GM19324 (cell line): ENCODE results near the gene PCK1.

ENCODE experiments used
- ATAC-seq: cut with Tn5 transposase; IDR thresholded peaks from one replicate; pipeline ENCODE4 v1.9.1; 2021; ENCODE audit warnings: mild to moderate bottlenecking, moderate library complexity; ENCODE audit not compliant: unreplicated experiment, low FRiP score

Gene PCK1

DNA sequence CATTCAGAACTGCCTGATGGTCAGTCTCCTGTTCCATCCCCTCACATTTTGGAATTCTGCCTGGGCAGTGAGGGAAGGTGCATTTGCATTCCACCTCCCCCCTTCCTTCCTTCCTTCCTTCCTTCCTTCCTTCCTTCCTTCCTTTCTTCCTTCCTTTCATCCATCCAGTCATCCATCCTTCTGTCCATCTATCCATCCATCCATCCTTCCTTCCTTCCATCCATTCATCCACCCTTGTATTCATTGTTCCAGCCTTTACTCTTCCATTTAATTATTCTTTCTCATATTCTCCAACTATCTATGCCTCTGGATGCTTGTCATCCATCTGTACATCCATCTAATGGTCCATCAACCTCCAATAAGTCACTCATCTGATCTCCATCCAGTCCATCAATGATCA is 14.0 kb downstream of the PCK1 start:
- ATAC-seq, result no peak

DNA sequence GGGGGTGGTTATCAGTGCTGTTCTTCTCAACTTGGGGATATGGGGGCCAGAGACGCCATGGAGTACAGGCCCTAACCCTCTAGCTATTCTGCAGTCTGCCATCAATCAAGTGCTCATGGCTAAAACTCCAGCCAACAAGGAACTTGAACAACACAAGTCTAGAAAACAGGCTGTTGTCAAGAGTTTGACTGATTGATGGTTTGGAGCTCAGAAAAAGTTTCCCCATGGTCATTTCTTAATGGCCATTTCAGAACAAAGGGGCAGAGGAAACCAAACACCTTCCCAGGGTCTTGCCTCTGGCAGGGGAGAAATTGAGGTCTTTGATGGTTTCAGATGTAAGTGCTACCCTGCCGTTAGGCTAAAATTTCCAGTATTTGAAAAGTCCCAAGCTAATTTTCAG is 15.1 kb downstream of the PCK1 start:
- ATAC-seq, result no peak

DNA sequence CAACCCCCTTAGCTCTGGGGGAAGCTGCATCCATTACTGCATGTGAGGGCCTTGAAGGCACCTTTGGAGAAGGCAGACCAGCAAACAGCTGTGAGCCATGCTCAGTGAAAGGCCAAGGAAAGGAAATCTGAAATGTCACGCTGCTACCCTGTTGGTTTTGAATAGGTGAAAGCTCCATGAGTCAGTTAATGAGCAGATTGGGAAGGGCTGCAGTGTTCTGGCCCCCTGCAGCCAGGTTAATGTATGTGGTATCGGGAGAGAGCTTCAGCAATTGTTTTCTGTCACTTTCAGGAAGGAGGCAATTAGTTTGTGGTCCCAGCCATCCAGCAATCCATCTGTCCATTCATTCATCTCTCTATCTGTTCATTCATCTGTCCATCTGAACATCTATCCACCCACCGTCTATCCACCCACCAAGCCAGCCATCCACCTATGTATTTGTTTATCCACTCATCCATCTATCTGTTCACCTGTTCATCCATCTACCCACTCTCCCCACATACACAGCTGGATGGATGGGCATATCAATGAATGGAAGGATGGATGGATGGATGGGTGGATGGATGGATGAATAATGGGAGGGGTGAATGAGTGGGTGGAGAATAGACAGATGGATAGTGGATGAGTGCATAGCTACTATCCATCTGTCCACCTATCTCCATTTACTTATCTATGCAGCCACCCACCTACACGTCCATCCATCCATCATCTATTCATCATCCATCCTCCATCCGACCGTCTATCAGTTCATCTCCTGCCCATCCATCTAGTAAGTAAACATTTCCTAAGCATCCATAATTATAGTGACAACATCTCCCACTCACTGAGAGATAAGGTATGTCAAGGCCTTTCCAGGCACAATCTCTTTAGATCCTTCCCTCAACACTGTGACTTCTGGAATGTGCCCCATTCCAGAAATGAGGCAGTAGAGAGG is 16.0 kb downstream of the PCK1 start:
- ATAC-seq, result no peak

DNA sequence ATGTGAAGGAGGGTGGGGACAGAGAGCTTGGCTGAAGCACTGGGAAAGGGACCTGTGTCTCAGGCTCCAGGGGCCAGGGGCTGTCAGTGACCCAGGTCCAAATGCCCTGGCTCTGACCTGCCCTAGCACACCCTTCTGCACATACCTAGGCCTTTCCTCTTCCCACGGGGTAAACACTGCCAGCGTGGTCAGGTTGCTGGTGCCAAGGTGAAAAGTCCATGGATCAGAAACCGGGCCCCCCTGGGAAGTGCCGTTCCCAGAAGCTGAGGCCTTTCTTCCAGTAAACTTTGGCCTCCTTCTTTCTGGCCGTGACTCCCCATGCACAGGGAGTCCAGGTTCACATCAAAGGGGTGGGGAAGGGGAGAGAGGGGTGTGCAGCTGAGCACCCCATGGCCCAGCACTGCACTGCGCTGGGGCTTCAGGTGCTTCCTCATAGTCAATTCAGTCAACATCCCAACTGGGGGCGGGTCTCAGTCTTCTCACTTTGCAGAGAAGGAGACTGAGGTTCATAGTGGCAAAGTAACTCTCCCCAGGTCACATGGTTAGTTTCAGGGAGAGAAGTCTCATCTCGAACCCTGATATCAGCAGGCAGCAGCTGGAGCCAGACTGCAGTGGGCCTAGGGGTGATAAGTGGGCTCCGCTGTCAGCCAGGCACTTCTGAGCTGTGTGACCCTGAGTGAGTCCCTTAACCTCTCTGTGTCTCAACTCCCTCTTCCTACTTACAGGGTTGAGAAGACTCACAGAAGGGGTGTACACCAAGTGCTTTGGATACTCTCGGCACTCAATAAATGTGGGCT is 17.0 kb downstream of the PCK1 start:
- ATAC-seq, result no peak

DNA sequence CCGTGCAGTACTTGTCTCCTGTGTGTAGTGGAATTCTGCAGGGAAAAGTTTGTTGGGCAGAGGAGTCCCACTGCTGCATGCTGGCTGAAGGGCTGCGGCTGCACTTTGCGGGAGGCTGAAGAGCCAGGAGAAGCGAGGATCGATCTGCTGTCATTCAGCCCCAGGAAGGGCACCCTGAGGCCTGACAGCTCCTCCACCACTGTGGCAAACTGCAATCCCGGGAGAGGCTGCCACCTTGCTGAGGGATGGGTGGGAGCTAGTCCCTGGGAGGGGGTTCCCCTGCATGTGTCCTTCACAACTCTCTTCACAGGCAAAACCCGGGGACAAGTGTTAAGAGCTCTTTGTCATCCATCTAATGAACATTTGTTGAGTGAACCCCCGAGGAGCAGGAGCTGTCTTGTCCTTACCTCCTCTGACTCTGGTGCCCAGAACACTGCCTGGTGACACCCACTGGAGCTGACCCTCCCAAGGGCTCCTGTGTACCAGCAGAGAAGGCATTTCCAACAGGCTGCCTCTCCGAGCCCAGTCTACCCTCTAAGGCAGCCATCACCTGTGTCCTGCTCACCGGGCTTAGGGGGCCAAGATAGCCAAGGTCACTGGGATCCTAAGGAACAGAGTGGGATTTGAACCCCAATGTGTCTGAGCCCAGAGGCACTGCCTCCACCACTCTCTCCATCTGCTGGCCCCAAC is 17.7 kb downstream of the PCK1 start:
- no peak for ATAC-seq

DNA sequence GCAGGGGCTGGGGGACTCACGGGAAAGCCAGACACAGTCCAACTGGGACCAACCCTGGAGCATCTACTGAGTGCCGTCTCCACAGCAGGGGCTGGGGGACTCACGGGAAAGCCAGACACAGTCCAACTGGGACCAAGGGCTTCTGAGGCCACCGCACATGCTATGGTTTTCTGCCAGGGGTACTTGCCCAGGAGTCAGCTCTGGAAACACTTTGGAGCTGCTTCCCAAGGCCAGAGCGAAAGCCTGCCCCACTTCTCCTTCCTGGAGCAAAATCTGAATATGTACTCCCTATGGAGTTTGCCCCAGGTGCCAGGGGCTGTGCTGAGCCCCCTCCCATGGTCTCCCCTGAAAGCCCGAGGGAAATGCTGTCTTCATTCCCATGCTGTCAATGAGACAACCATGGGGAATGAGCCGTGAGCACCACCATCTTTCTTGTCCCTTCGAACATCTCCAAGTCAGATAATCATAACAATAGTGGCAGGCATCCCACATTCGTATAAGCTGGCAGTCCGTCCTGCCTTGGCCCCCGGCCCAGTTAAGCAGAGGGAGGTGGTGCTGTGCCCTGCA is 18.5 kb downstream of the PCK1 start:
- no peak for ATAC-seq

DNA sequence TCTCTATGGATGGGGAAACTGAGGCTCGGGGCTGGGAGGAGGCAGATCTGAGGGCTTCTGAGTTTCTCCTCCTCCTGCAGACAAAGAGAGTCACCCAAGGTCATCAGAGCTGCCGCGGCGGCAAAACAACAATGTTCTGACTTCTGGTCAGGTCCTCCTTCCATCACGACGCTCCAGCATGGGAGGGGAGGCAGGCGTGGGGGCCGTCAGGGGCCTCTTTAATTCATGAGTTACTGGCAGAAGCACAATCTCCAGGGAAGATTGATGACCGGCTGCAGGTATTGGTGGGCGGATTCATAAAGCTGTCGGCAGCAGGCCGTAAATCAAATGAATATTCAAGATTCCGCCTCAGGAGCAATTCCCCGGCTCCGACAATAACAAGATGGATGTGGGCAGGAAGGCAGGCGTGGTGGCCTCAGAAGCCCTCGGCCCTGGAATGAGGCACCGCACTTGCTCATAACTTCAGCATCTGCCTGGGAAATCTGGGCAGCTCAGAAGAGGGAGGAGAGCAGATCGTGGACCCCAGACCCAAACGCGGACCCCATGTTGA is 19.1 kb downstream of the PCK1 start:
- no peak for ATAC-seq

DNA sequence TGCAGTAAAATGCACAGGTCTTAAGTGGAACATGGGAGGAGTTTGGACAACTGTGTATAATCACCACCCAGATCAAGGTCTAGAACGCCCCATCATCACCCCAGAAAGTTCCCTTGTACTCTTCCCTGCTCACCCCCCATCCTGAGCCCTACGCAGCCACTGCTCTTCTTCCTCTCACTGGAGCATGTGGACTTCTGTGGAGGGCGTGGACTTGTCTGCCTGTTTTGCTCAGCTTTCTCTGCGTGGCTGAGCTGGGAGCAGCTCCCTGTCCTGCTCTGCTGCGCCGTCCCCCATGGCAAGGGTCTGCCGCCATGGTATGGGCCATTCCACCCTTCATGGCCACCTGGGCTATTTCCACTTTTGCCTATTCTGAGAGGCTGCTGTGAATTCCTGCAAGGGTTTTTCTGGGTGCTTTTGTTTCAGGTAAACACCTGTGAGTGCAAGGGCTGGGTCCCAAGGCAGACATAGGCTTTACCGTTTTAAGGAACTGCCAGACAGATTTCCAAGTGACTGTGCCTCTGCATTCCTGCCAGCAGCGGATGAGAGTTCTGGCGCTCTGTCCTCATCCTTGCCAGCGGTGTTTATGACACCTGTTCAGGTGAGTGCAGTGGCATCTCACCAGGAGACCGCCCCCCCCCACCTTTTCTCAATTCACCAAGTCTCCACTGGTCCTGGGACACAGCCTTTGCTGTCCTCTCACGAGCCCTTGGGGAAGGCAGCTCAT is 19.7 kb downstream of the PCK1 start:
- no peak for ATAC-seq

DNA sequence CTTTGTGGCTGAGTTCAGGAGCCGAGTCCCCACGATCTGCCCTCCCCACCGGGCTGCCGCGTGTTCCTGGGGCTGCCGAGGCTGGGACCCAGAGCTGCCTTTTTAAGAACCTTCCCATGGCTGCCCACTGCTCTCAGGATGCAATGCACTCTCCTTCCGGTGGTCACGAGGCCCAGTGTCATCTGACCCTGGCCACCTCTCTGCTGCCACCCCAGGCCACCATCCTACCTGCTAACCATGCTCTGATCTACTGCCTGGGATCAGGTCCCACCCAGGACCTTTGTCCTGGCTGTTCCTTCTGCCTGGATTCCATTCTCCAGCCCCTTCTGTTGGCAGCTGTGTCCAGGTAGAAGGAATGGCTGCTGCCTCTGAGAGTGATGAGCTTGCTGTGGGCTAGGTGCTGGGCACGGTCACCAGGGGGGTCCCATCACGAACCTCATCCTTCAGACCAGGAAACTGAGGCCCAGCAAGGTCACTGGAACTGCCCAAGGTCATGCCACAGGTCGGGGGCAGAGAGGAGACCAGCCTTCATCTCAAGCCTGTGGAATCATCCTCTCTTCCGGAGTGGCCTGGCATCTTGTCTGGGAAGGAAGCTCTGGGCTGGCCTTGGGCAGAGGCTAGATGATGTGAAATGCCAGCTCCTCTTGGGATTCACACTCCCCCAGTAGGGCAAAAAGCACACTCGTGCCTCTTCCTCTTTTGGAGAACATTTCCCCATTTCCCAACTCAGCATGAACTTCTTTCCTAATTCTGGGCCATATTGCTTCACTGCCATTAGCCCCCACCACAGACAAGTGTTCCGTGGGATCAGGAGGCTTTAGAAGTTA is 20.5 kb downstream of the PCK1 start:
- ATAC-seq, result no peak

DNA sequence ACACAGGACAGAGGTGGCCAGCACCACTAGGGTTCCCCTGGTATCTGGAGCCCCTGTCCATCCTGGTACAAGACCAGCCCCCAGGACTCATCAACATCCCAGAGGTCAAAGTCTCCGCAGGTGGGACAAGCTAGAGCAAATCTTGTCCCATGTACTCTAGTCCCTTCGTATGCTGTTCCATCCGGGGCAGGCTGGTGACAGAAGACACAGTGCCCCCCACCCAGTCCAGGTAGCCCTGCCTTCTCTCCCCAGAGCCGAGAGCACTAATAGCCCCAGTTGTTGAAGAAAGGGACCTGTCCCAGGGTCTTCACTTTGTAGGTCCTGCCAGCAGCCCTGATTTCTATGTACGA is 21.1 kb downstream of the PCK1 start:
- ATAC-seq, result no peak

DNA sequence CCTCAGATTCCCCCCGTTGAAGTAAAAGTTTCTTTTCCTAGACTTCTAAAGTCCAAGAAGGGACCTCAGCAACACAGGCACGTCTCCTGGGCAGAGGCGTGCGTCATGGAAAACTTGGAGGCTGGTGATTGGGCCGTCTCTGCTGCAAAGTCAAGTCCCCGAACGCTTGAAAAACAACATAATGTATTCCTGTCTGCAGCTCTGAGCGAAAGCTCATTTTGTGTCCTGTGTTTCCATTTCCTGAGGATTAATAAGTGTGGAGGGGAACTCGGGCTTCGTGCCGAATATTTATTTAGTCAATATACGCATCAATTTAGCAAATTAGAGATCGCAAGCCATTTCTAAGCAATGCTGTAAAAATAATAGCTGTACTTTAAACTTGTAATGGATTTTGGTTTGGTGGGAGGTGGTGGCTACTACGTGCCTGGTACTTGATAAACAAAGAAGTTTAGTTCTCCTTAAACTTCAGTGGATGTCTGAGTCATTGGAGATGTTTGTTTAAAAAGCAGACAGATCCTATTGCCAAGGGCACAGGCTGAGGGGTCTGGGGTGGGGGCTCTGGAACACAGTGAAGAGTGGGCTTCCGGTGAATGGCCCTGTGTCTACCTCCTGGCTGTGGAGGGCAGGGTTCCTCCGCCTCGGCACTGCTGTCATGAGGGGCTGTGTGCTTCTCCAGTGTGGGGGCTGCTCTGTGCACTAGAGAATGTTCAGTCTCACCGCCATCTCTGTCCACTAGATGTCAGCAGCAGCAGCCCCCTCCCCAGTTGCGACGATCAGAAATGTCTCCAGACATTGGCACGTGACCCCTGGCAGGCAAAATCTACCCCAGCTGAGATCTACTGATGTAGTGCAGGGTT is 21.8 kb downstream of the PCK1 start:
- no peak for ATAC-seq

DNA sequence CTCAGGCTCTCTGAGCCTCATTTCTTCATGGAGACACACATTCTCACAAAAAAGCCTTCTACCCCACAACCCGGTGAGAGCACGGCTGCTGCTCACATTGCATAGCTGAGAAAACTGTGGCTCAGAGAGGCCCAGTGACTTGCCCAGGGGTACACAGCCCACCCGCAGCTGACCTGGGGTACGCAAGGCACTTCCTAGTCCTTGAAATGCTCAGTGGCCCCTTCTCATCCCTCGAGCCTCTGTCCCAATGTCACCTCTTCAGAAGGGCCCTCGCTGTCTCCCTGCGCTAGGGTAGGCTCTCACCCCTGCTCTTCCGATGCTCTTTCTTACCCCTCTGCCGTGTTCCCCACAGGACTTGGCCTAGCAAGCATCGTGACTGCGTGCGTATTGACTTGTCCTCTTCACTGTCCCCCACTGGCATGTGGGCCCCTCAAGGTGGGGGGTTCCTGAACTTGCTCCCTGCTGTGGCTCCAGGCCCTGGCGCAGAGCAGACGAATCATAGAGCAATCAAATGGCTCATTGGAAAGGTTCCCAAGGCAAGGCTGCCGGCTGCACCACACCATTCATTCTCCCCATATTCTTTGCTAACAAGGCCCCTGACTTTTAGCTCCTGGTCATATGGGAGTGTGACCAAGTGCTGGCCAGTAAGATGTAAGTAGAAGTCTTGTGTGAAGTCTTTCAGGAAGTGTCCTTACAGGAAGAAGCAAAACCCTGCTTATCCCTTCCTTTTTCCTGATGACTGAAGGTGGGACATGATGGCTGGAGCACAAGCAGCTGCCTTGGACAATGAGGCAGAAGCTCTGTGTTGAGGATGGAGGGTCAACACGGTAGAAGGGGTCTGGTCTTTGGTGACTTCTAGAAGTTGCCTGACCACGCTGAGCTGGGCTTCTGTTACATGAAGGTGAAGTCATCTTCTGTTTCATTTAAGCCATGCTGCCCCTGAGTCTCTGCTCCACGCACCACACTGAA is 22.7 kb downstream of the PCK1 start:
- ATAC-seq, result no peak

DNA sequence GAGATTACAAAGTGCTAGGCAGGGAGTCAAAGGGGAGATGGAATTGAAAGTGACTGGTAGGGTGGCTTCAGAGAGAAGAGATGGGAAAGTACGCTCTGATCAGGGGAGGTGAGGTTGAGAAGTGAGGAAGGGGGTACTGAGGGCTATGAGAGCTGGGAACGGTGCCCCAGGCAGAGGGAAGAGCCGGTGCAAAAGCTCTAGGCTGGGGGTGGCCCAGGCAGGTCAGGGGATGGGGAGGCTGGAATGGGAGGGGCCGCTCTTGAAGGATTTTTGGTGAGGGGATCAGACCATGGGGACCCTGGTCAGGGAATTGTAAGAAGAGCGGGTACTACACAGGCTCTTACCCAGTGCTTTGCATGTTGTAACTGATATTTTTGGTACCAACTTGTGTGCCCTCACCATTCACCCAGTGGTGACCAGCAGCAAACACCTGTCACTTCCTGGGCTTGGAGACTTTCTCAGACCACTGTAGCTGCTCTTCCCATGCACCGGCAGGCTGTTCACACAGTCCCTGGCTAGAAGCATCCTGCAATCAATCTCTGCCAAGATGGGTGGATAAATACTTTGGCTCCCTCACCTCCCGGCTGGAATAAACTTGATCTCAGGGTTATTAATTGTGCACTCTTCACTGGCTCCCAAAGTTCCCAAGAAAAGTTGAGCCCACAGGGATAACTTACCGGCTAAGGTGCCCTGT is 24.0 kb downstream of the PCK1 start:
- no peak for ATAC-seq

DNA sequence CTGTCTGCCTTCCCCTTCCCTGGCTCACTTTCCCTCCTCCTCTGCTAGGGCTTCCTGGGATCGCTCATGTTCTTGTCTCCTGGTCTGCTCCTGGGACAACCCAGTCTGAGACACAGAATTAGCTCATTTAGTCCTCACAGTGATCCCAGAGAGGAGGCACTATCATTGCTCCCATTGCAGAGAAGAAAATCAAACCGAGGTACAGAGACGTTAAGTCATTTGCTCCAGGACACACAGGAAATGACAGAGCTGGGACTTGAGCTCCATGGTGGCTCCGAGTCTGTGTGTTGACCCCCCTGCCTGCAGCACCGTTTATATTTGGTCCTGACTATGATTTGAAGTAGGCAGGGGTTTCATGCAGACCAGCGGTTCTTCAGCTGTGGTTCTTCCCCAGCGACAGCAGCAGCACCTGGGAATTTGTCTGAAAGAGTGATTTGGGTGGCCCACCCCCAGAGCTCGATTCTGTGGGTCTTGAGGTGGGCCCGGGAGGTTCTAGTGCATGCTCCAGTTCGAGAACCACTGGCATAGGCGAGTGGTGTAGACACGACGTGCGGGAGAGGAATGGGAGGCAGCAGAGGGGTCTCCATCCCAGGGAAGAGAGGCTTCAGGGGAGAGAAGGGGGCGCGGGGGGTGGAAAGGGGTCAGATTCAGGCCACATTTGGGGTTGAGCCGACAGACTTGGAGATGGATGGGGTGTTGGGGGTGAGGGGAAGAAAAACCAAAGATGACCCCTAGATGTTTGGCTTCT is 24.7 kb downstream of the PCK1 start:
- ATAC-seq, result no peak

DNA sequence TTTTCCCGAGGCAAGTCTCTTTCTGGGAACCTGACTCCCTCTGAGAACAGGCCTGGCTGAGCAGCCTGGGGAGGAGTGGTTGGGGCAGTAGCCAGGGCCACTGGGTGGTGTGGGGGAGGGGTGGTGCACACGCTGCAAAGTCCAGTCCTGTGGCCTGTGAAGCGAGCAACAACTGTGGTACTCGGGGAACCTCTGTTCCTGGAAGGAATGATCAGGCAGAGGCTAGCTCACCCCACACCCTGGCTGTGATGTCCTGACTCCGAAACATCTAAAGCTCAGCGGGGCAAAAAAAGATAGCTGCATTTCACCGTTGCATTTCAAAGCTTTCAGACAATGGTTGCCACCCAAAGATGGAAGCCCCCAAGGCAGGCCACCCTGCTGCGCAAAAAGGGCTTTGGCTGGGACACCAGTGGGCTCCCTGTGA is 25.5 kb downstream of the PCK1 start:
- no peak for ATAC-seq

DNA sequence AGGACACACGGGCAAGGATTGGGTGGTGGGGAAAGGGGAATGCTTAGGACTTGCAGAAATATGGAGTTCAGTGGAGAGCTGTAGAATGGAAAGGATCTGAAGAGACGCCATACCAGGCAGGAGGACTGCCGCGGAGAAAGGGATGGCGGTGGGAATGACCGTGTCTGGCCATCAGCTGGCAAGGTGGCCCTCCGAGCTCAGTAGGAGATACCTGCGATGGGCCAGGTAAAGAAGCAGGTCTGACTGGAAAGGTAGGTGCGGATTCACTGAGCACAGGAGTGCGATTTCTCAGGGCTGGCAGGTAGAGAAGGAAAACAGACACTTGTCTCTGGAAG is 26.0 kb downstream of the PCK1 start:
- no peak for ATAC-seq
